Prostate gland (tissue), 2 donors: ENCODE data around the gene DCC. TPM values are rescaled to one million over a fixed set of nuclear protein-coding genes. Genes with fewer than 3 reads are reported as not detected.
"Not testable (repeated sequence)": the region's sequence is repeated elsewhere in the genome, so short reads cannot be mapped to it uniquely, and the experiment has no call there.

Source experiments
- DNase-seq: peaks from one replicate; pipeline ENCODE4 v3.0.0-alpha.2; 2019; ENCODE audit warnings: low spot score
- H3K27ac ChIP-seq, 2 donors: fragments of 200-600 bp; sonication (generic); 2 replicates each; pipeline ENCODE4 v1.5.1; 2017 to 2019
- H3K27me3 ChIP-seq: fragments of 200-600 bp; sonication (generic); replicated peaks from 2 replicates; pipeline ENCODE4 v1.5.1; 2019; ENCODE audit not compliant: insufficient read depth
- H3K36me3 ChIP-seq, 2 donors: fragments of 200-600 bp; sonication (generic); 1 replicate in 1 of 2; 2 replicates in 1 of 2; pipeline versions ENCODE4 v1.5.1 to v1.8.1; 2017 to 2019
- H3K4me1 ChIP-seq: fragments of 200-600 bp; sonication (generic); replicated peaks from 2 replicates; pipeline ENCODE4 v1.5.1; 2019
- H3K4me3 ChIP-seq, 2 donors: fragments of 200-600 bp; sonication (generic); 2 replicates each; pipeline ENCODE4 v1.5.1; 2017 to 2019
- H3K9me3 ChIP-seq: fragments of 200-600 bp; sonication (generic); 2 replicates; pipeline ENCODE4 v1.5.1; 2017
- POLR2A ChIP-seq: fragments of 450-650 bp; IDR thresholded peaks from one replicate; pipeline ENCODE4 v1.6.1; 2016; ENCODE audit warnings: antibody characterized with exemption, mild to moderate bottlenecking
- POLR2AphosphoS5 ChIP-seq: sonication (generic); formaldehyde crosslinking; IDR thresholded peaks from one replicate; pipeline ENCODE4 v1.6.1; 2017; ENCODE audit warnings: antibody characterized with exemption
- WGBS: methylation state at CpG from one replicate; pipeline ENCODE4 v1.1.5; 2018; 5-methylcytosine and 5-hydroxymethylcytosine counted together
- intact Hi-C: fragments of 100-400 bp; cut with DNase I; formaldehyde crosslinking; loops from one replicate; pipeline ENCODE4 v1.14.2; 2022
- total RNA-seq, 2 donors: library from RNA; depleted of rRNA; stranded (reverse); fragments of >200 nt; gene quantifications; one replicate each; pipeline ENCODE4 v1.1.0, GENCODE V29; 2016
- TF ChIP-seq, protein P1 (sequence below), 4 experiments: fragments of 200-600 bp in 2 of 4; fragments of 450-650 bp in 2 of 4; sonication (generic) in 2 of 4; IDR thresholded peaks; 1 replicate in 3 of 4; 2 replicates in 1 of 4; pipeline ENCODE4 v1.5.1; 2016 to 2019; ENCODE audit warnings: antibody characterized with exemption in 4 of 4, mild to moderate bottlenecking in 2 of 4, moderate library complexity in 2 of 4

The DCC gene
- total RNA-seq, 2 donors from 2014 or later = 0.55 to 3.7 TPM

GRCh38 chr18:53457068-53457467 lies 1117.1 kb downstream of the DCC start:
- no peak overlapping the region for H3K4me3 ChIP-seq
- no peaks in the 10 kb centered on the region for H3K27me3 ChIP-seq
- no peaks in the 10 kb centered on the region for H3K4me1 ChIP-seq
- no peak overlapping the region for H3K27ac ChIP-seq
- no peaks in the 10 kb centered on the region for H3K36me3 ChIP-seq
- intact Hi-C loops = no loop called here
- H3K9me3 ChIP-seq = no peaks in the 10 kb centered on the region
- TF ChIP-seq, protein P1, sequence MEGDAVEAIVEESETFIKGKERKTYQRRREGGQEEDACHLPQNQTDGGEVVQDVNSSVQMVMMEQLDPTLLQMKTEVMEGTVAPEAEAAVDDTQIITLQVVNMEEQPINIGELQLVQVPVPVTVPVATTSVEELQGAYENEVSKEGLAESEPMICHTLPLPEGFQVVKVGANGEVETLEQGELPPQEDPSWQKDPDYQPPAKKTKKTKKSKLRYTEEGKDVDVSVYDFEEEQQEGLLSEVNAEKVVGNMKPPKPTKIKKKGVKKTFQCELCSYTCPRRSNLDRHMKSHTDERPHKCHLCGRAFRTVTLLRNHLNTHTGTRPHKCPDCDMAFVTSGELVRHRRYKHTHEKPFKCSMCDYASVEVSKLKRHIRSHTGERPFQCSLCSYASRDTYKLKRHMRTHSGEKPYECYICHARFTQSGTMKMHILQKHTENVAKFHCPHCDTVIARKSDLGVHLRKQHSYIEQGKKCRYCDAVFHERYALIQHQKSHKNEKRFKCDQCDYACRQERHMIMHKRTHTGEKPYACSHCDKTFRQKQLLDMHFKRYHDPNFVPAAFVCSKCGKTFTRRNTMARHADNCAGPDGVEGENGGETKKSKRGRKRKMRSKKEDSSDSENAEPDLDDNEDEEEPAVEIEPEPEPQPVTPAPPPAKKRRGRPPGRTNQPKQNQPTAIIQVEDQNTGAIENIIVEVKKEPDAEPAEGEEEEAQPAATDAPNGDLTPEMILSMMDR (IDR thresholded peaks at IDR 0.05) = no peak
- TF ChIP-seq POLR2AphosphoS5 (no peak), POLR2A (no peak)
- 0% methylated on average over 1 of the region's 1 CpG for WGBS
- DNase-seq = no peak

GRCh38 chr18:53458268-53458667 lies 1118.3 kb downstream of the DCC start:
- no peak for DNase-seq
- intact Hi-C loops = no loop called here
- Histone ChIP-seq H3K36me3 (no peaks in the 10 kb centered on the region), H3K27me3 (no peaks in the 10 kb centered on the region), H3K4me1 (no peaks in the 10 kb centered on the region), H3K27ac (no peak overlapping the region), H3K4me3 (no peak overlapping the region), H3K9me3 (no peaks in the 10 kb centered on the region)
- TF ChIP-seq, protein P1 (IDR thresholded peaks at IDR 0.05) = no peak
- no peak for TF ChIP-seq POLR2AphosphoS5
- no peak for TF ChIP-seq POLR2A

DNA sequence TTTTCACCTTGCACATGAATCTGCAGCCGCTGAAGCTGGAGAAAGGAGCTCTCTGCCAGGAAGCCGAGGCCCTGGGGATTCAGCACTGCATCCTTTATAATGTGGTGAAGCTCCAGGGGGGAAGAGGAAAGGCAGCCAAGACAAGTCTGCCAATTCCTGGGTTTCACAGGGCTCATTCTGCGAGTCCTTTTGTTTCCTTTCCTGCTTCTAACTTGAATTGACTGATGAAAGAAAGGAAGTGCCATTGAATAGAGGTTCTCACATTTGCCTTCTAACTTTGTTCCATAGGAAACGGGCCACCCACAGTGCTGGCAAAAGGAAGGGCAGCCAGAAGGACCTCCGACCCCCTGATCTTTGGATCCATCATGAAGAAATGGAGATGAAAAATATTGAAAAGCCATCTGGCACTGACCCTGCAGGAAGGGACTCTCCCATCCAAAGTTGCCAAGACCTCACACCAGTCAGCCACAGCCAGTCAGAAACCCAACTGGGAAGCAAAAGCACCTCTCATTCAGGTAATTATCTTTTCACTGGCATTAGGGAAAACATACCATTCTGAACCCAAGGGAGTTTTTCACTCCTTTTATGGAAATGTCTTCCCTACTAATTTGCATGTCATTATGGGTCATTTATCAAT lies 1119.1 kb downstream of the DCC start:
- Histone ChIP-seq H3K36me3 (no peaks in the 10 kb centered on the region), H3K4me3 (no peak overlapping the region), H3K27ac (no peak overlapping the region), H3K4me1 (no peaks in the 10 kb centered on the region), H3K27me3 (no peaks in the 10 kb centered on the region), H3K9me3 (no peaks in the 10 kb centered on the region)
- WGBS = 37% methylated on average over 5 of the region's 5 CpGs
- intact Hi-C loops = no loop called here
- no peak for TF ChIP-seq POLR2AphosphoS5
- TF ChIP-seq, protein P1 (IDR thresholded peaks at IDR 0.05) = no peak
- no peak for TF ChIP-seq POLR2A
- DNase-seq = no peak

DNA sequence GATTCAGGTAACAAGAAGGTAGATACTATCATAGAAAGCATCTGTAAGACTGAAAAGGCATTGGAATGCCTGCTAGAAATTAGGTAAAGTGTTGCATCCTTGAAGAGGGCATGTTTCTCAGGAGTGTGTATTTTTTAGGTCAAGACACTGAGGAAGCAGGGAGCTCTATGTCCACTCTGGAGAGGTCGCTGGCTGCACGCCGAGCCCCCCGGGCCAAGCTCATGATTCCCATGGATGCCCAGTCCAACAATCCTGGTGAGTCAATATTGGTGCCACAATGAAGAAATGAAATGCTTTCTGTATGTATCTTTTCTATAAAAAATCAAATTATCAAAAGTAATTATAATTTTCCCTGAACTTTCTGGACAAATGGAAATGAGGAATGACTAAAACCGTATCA lies 1127.8 kb downstream of the DCC start:
- Histone ChIP-seq H3K4me1 (no peaks in the 10 kb centered on the region), H3K27me3 (no peaks in the 10 kb centered on the region), H3K4me3 (no peak overlapping the region), H3K36me3 (no peaks in the 10 kb centered on the region), H3K9me3 (no peaks in the 10 kb centered on the region), H3K27ac (no peak overlapping the region)
- 93% methylated on average over 5 of the region's 5 CpGs for WGBS
- intact Hi-C loops = no loop called here
- TF ChIP-seq, protein P1 (IDR thresholded peaks at IDR 0.05) = no peak
- no peak for DNase-seq

DNA sequence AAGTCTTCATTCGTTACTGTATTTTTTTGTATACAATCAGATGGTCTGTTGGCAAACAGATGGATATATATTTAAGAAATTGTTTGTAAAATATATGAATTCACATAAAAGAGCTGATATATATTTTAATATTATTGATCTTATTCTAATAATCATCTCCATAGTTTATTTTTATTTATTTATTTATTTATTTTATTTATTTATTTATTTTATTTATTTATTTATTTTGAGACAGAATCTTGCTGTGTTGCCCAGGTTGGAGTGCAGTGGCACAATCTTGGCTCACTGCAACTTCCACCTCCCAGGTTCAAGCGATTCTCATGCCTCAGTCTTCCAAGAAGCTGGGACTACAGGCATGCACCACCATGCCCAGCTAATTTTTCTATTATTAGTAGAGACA lies 1128.2 kb downstream of the DCC start:
- H3K27ac ChIP-seq, DNase-seq, H3K4me3 ChIP-seq, H3K4me1 ChIP-seq, H3K36me3 ChIP-seq, H3K9me3 ChIP-seq, intact Hi-C loops, H3K27me3 ChIP-seq: not testable (repeated sequence)
- 95% methylated on average over 2 of the region's 2 CpGs for WGBS
